GM18505 (cell line): ENCODE results near the gene UGT8.

Source experiments
- ATAC-seq: cut with Tn5 transposase; IDR thresholded peaks from one replicate; pipeline ENCODE4 v1.9.1; 2021; ENCODE audit not compliant: unreplicated experiment
- POLR2A ChIP-seq: IDR thresholded peaks from 4 replicates; pipeline ENCODE4 v1.6.1; 2011; ENCODE audit warnings: borderline replicate concordance; ENCODE audit not compliant: insufficient read depth, insufficient read length; ENCODE audit errors: extremely low read depth

The UGT8 gene

GRCh38 chr4:114684462-114684861 lies 85.9 kb downstream of the UGT8 start:
- TF ChIP-seq POLR2A: no peak

GRCh38 chr4:114688059-114688458 lies 89.5 kb downstream of the UGT8 start:
- no peak for ATAC-seq
- TF ChIP-seq POLR2A: no peak

More at GRCh38 chr4:114684462-114684861, 85.9 kb downstream of the UGT8 start:
- ATAC-seq: no peak

- ATAC-seq: no peak
- no peak for TF ChIP-seq POLR2A
These were observed 92.0 kb downstream of the UGT8 start for GRCh38 chr4:114690571-114690970.

GRCh38 chr4:114691865-114692264 lies 93.3 kb downstream of the UGT8 start:
- peak; percentile 83 for ATAC-seq
- no peak for TF ChIP-seq POLR2A

GRCh38 chr4:114692958-114693357 lies 94.4 kb downstream of the UGT8 start:
- no peak for TF ChIP-seq POLR2A
- ATAC-seq: no peak

- TF ChIP-seq POLR2A: no peak
- no peak for ATAC-seq
These were observed 96.2 kb downstream of the UGT8 start for GRCh38 chr4:114694770-114695169.

GRCh38 chr4:114698231-114698630 lies 99.6 kb downstream of the UGT8 start:
- TF ChIP-seq POLR2A: no peak
- no peak for ATAC-seq

- no peak for ATAC-seq
- no peak for TF ChIP-seq POLR2A
These were observed 102.9 kb downstream of the UGT8 start for GRCh38 chr4:114701491-114701890.

GRCh38 chr4:114717432-114717831 lies 118.8 kb downstream of the UGT8 start:
- ATAC-seq: no peak
- TF ChIP-seq POLR2A: no peak

GRCh38 chr4:114725066-114725465 lies 126.5 kb downstream of the UGT8 start:
- ATAC-seq: no peak
- TF ChIP-seq POLR2A: no peak

GRCh38 chr4:114727461-114727860 lies 128.9 kb downstream of the UGT8 start:
- ATAC-seq: no peak
- TF ChIP-seq POLR2A: no peak
